ENCODE data around the gene KCNQ1. TPM values are rescaled to one million over a fixed set of nuclear protein-coding genes. Genes with fewer than 3 reads are reported as not detected.

KCNQ1 gene
- total RNA-seq, 4 donors from 2014 or later = 0.81 to 2.2 (median 1.6) TPM

DNA sequence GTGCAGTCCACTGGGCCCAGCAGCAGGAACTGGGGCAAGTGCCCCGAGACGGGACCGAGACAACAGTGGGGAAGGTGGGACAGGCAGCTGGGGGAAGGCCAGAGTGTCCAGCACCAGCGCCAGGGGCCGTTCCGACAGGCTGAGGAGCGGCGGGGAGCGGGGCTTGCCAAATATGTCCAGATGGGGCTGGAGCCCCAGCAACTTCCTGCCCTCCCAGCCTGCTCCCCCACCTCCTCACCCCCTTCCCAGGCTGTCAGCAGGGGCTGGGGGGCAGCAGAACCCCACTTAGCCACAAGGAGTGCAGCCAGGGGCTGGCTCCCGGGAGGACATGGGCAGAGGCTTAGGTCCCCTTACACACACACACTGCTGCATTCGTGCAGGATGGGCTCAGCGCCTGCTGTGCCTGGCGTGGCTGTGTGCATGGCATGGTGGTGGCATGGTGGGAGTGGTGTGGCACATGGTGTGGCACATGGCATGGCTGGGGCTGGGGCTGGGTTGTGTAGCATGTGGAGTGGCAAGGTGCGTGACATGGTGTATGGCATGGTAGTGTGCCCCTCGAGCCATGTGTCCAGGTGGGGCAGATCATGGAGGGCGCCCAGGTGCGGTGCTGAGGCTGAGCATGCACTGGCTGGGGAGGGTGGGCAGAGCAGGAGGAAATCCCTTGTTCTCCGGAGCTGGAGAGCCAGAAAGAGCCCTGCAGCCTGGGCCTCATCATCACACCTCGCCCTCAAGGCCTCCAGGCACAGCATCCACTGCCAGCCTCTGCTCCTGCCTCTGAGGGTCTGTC is 389.1 kb downstream of the KCNQ1 start:
- WGBS, 2 donors = 86 to 89% methylated on average over 17 to 19 of the region's 19 CpGs
- H3K4me3 ChIP-seq (ENCODE audit: low read depth, poor library complexity, severe bottlenecking) = no peak overlapping the region
- TF ChIP-seq, protein P1, sequence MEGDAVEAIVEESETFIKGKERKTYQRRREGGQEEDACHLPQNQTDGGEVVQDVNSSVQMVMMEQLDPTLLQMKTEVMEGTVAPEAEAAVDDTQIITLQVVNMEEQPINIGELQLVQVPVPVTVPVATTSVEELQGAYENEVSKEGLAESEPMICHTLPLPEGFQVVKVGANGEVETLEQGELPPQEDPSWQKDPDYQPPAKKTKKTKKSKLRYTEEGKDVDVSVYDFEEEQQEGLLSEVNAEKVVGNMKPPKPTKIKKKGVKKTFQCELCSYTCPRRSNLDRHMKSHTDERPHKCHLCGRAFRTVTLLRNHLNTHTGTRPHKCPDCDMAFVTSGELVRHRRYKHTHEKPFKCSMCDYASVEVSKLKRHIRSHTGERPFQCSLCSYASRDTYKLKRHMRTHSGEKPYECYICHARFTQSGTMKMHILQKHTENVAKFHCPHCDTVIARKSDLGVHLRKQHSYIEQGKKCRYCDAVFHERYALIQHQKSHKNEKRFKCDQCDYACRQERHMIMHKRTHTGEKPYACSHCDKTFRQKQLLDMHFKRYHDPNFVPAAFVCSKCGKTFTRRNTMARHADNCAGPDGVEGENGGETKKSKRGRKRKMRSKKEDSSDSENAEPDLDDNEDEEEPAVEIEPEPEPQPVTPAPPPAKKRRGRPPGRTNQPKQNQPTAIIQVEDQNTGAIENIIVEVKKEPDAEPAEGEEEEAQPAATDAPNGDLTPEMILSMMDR (IDR thresholded peaks at IDR 0.05) = no peak
- no peak for TF ChIP-seq POLR2A (IDR thresholded peaks at IDR 0.05)
- DNase-seq (ENCODE audit: low spot score in 2 of 2) = no peak
- intact Hi-C loops (cut with DNase I; ENCODE audit: low total_unique reads) = no loop called here

DNA sequence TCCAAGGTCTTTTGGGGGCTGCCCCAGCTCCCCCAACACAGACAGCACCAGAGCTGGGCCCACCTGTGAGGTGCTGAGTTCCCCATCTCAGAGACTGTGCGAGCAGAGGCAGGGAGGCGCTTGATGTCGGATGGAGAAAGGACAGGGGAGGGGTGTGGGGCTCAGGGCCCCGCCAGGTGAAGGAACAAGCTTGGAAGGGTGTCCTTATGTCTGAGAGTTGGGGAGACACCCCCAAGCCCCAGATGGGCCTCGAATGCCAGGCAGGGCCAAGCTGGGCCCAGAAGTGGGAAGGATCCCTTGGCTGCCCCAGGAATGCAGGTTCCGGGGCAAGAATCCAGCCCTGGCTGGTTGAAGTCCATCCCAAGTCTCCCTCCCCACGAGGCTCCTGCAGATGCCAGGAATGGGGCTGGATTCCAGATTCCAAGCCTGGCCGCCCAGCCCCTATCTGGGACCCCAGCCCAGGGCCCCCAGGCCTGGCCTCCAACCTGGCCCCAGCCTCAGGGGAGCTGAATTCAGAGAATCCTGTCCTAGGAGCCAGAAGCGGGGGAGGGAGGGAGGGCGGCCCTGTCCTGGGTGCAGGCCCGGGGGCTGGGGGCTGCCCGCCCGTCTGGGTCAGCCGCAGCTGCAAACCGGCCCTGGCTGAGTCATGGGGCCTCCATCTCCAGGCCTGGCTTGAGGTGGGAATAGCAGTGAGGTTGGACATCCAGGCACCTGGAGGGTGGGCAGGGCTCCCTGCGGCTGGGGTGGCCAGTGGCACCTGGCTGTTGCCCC is 389.9 kb downstream of the KCNQ1 start:
- no peak overlapping the region for H3K4me3 ChIP-seq (ENCODE audit: low read depth, poor library complexity, severe bottlenecking)
- no peak for DNase-seq (ENCODE audit: low spot score in 2 of 2)
- TF ChIP-seq POLR2A (IDR thresholded peaks at IDR 0.05) = no peak
- TF ChIP-seq, protein P1 (IDR thresholded peaks at IDR 0.05) = no peak
- WGBS, 2 donors = 74 to 78% methylated on average over 7 to 16 of the region's 16 CpGs
- intact Hi-C loops (cut with DNase I; ENCODE audit: low total_unique reads) = no loop called here

DNA sequence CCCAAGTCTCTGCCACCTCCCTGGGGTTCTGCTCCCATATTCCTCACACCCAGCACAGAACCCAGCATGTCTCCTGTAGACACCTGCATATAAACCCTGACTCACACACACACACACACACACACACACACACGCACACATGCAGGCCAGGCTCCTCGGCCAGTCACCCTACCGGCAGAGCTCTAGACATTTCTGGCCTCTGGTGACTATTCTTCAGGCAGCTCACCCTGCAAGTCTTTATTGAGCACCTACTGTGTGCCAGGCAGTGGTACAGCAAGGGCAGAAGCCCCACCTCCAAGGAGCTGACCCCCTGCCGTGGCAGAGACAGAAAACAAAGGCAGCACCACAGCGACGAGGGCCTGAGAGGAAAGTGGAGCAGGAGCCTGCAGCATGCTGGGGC is 390.5 kb downstream of the KCNQ1 start:
- WGBS, 2 donors = 78 to 89% methylated on average over 6 of the region's 6 CpGs
- intact Hi-C loops (cut with DNase I; ENCODE audit: low total_unique reads) = no loop called here
- TF ChIP-seq, protein P1 (IDR thresholded peaks at IDR 0.05) = no peak
- no peak for TF ChIP-seq POLR2A (IDR thresholded peaks at IDR 0.05)
- no peak overlapping the region for H3K4me3 ChIP-seq (ENCODE audit: low read depth, poor library complexity, severe bottlenecking)
- no peak for DNase-seq (ENCODE audit: low spot score in 2 of 2)

DNA sequence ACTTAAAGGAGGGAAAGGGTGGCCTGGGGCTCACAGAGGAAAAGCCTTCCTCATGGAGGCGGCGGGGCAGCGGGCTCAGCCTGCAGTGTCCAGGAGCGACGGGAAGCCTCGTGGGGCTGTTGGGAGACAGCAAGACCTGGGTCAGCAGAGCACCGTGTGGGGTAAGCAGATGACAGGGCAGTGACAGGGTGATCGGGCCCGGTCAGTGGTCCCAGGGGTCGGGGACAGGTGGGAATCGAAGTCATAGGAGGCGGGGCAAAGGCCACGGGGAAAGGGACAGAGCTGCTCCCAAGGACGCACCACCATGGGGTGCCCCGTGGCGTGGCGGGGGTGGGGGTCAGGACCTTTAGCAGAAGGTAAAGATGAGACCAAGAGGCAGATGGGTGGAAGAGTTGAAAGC is 390.9 kb downstream of the KCNQ1 start:
- no peak overlapping the region for H3K4me3 ChIP-seq (ENCODE audit: low read depth, poor library complexity, severe bottlenecking)
- intact Hi-C loops (cut with DNase I; ENCODE audit: low total_unique reads) = no loop called here
- 90 to 91% methylated on average over 17 of the region's 17 CpGs for WGBS, 2 donors
- TF ChIP-seq POLR2A (IDR thresholded peaks at IDR 0.05) = no peak
- TF ChIP-seq, protein P1 (IDR thresholded peaks at IDR 0.05) = no peak
- no peak for DNase-seq (ENCODE audit: low spot score in 2 of 2)

DNA sequence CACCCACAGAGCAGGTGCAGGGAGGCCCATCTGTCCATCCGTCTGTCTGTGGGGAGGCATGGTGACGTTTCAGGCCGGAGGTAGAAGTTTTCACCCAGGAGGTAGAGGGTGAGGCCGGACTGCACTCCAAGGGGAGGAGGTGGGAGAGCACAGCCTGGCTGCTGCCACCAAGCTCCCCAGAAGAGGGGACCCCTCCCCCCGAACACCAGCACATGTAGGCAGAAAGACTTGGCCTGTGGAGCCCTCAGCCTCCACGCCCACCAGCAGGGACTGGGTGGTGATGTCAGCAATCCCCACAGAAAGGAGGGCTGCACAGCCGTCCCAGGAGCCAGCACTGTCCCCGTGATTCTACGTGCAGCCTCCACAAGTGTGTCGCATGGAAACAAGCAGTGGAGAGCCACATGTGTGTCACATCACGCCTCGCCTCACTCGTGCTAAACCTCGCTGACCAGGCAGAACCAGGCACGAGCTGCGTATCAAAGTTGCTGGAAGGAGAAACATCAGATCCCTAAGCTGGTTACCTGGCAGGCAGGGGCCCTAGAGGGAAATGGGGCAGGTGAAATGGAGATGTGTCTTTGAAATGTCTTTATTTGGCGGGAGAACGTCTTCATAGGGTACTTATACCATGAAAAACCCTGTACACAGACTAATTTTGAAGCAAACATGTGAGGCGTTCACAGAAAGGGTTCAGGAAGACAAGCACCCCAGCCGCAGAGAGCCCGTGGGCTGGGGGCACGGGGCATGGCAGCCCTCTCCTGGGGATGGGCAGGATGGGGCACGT is 391.7 kb downstream of the KCNQ1 start:
- H3K4me3 ChIP-seq (ENCODE audit: low read depth, poor library complexity, severe bottlenecking) = no peak overlapping the region
- intact Hi-C loops (cut with DNase I; ENCODE audit: low total_unique reads) = no loop called here
- no peak for DNase-seq (ENCODE audit: low spot score in 2 of 2)
- WGBS, 2 donors = 59 to 64% methylated on average over 21 to 23 of the region's 23 CpGs
- TF ChIP-seq, protein P1 (IDR thresholded peaks at IDR 0.05) = no peak
- TF ChIP-seq POLR2A (IDR thresholded peaks at IDR 0.05) = no peak

Measured in lower leg skin (tissue), 4 donors.